Fibroblast of the conjunctiva (primary cell): ENCODE data around the gene NDUFAF2.
"Not testable (repeated sequence)": the region's sequence is repeated elsewhere in the genome, so short reads cannot be mapped to it uniquely, and the experiment has no call there.

Source experiments
- DNase-seq: peaks from one replicate; pipeline ENCODE4 v3.0.0-alpha.2; 2010; ENCODE audit warnings: low read depth

The NDUFAF2 gene

DNA sequence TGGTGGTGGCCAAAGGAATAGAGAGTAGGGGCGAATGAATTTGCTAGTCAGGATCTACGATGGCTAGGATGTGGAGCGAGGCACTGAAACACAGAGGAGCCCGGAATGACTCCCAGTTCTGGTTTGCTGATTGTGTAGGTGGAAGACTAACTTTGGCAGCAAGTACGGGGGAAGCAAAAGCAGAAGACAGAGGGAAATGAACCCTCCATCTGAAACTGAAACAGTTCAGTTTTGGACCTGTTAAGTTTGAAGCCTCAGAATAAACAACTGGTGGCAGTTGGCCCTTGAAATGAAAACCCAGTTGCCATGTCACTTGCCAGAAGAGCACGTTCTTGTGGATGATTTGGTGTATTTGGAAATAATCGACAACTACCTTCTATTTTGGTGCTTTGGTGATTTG is 232.7 kb downstream of the NDUFAF2 start:
- no peak for DNase-seq

DNA sequence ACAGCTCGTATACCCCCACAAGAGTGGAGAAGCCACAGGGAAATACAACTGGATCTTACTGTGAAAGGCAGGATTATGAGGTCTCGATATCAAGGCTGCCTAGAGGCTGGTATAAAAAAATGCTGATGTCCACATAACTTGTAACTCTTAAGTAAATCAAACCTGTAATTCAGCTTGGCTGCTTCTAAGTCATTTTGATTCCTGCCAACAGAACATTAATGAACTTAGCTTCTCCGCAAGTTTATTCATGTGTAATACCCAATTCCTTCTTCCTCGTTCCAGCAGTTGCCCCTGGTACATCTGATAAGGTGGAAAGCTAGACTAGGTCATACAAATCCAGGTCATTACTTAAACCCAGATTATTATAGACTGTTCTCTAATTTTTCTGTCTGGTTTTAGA is 233.7 kb downstream of the NDUFAF2 start:
- DNase-seq, result no peak

DNA sequence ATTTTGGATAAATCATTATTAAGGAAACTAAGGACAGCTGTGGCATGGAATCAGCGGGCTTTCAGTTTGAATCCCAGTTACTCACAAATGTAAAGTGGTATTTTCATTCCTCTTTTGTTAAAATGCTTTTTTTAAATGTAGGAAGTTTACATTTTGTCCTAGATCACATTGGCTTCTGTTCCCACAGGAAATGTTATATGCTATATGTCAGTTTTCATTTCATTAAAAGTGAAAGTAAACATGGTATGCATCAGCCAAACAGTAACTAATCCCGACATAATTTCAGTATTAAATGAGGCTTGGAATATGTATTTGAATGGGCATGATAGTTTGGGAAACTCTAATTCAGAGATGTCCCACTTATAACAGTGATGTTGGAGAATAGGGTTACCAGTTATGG is 235.9 kb downstream of the NDUFAF2 start:
- no peak for DNase-seq

DNA sequence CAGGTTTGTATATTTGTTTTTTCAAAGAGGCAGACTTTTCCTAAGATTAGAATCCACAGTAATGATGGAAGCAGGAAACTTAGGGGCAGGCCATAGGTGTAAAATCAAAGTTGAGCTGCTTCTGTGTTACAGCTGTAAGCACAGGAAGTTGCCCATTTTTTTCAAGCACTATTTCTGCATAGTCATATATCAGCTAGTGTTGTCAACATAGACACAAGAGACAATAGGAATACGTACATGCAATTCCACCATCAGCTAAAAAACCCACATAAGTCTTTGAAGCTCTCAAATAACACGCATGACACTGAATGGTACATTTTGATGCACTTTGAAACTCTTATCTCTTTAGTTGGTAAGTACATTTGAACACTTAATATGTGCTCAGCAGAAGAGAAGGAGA is 237.4 kb downstream of the NDUFAF2 start:
- DNase-seq, result no peak

DNA sequence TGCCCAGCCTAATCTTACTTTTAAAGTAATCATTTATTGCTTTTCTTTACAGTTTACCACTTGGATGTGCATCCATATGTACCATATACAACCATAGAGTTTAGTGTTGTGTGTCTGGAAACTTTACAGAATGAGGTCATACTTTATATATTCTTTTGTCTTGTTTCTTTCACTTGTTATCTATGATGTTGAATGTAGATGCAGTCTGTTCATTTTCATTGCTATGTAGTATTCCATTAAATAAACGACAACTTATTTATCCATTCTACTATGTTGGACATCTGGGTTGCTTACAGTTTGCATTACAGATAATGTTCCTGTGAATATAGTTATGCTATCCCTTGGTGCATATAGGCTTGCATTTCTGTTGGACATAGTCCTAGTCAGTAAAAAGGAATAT is 238.5 kb downstream of the NDUFAF2 start:
- no peak for DNase-seq

DNA sequence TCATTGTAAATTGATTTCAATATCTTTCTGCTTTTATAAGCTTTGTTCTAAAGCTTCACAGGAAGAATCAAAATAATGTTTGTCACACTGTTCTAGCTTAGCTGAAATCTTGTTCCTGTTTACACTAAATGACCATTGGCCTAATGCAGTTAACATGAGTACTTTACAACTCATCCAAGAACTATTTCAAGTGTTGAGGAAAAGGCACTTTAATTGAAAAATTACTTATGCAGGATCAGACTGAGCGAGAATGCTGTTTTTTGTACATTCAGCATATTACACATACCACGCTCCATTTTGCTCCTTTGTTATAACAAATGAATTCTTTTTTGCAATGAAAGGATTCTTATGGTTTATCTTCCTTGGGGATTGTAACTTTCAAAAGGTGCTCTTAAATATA is 239.7 kb downstream of the NDUFAF2 start:
- no peak for DNase-seq

DNA sequence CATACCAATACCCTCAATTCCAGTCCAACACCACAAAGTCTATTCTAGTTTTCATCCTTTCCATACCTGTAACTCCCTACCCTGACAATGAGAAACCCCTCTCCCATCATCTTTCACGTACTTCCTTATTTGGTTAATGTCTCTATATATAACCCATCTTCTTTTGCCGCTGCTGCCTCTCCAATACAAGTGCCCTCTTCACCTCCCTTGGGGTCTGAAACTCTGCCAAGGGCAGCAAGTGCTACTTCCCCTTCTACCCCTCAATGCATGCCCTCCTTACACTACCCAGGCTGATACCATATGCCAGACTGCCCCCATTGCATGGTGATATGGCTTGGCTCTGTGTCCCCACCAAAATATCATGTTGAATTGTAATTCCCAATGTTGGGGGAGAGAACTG is 241.6 kb downstream of the NDUFAF2 start:
- no peak for DNase-seq

DNA sequence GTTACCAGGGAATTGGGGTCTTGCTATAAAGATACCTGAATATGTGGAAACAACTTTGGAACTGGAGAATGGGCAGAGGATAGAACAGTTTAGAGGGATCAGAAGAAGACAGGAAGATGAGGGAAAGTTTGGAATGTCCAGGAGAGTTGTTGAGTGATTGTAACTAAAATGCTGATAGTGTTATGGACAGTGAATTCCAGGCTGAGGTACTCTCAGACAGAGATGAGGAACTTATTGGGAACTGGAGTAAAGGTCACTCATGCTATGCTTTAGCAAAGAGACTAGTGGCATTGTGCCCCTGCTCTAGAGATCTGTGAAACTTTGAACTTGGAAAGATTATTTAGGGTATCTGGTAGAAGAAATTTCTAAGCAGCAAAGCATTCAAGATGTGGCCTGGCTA is 242.3 kb downstream of the NDUFAF2 start:
- not testable (repeated sequence) for DNase-seq

DNA sequence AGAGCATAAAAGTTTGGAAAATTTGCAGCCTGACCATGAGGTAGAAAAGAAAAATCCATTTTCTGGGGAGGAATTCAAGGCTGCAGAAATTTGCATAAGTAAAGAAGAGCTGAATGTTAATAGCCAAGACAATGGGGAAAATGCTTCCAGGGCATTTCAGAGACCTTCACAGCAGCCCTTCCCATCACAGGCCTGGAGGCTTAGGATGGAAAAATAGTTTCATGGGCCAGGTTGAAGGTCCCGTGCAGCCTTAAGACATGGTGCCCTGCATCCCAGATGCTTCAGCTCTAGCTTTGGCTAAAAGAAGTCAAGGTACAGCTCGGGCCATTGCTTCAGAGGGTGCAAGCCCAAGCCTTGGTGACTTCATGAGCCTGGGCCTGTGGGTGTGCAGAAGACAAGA is 242.8 kb downstream of the NDUFAF2 start:
- DNase-seq, result not testable (repeated sequence)

DNA sequence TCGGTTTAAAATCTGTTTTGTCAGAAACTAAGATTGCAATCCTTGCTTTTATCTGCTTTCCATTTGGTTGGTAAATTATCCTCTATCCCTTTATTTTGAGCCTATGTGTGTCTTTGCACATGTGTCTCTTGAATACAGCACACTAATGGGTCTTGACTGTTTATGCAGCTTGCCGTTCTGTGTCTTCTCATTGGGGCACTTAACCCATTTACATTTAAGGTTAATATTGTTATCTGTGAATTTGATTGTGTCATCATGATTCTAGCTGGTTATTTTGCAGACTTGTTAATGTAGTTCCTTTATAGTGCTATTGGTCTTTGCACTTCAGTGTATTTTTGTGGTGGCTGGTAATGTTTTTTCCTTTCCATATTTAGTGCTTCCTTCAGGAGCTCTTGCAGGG is 253.6 kb downstream of the NDUFAF2 start:
- DNase-seq, result no peak

DNA sequence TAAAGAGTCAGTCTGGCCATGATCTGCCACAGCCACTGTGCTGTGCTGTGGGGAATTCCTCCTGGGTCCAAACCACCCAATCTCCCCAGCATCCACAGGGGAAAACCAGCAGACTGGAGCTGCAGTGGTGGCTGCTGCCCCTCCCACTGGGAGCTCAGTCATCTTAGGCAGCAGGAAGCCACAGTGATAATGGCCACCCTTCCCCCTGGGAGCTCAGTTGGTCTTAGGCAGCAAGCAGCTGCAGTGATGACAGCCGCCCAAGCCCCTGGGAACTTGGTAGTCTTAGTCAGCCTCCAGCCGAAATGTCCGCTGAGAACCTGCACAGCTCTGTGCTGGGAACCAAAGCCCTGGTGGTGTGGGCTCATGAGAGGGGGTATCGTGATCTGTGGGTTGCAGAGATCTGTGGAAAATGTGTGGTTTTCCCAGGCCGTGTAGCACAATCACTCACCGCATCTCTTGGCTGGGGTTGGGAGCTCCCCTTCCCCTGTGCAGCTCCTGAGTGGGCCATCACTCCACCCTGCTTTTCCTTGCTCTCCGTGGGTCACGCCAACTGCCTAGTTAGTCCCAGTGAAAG is 255.7 kb downstream of the NDUFAF2 start:
- no peak for DNase-seq

DNA sequence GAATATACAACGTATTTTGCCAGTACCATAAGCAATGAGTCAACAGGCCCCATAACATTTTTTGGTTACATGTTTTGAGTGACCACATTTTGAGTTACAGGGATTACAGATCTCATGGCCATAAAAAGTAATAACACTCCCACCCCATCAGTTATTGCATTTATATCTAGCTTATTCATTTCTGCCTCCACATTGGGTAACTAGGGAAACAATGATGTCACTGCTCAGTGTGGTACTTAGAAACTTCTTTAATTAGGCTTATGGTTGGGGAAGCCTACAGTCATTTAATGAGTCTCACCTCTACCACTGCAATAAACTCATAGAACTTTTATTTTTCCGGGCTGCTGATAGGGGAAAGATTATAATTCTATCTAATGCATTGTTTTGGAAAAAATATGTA is 257.2 kb downstream of the NDUFAF2 start:
- DNase-seq, result no peak
